ENCODE data around the gene PLA2G2F.
"Not testable (repeated sequence)": the region's sequence is repeated elsewhere in the genome, so short reads cannot be mapped to it uniquely, and the experiment has no call there.

Gene PLA2G2F

GRCh38 chr1:20114021-20114648 lies 25.0 kb upstream of the PLA2G2F start:
- DNase-seq (ENCODE audit: low read depth) = no peak

- DNase-seq (ENCODE audit: low read depth) = no peak
Measured at GRCh38 chr1:20115479-20115878, 23.6 kb upstream of the PLA2G2F start.

- DNase-seq (ENCODE audit: low read depth) = no peak
Measured at GRCh38 chr1:20115916-20116315, 23.2 kb upstream of the PLA2G2F start.

GRCh38 chr1:20117236-20117635 lies 21.9 kb upstream of the PLA2G2F start:
- DNase-seq (ENCODE audit: low read depth) = no peak

GRCh38 chr1:20119347-20119746 lies 19.8 kb upstream of the PLA2G2F start, which contains the start of gene PLA2G2D:
TSS of gene PLA2G2D (minus strand) at chr1:20119536. CDS start at chr1:20119498, 38 bp downstream.
- DNase-seq (ENCODE audit: low read depth) = no peak

- no peak for DNase-seq (ENCODE audit: low read depth)
Measured at GRCh38 chr1:20120796-20121195, 18.3 kb upstream of the PLA2G2F start.

GRCh38 chr1:20123722-20124455 lies 15.2 kb upstream of the PLA2G2F start:
- DNase-seq (ENCODE audit: low read depth) = no peak

- no peak for DNase-seq (ENCODE audit: low read depth)
Measured at GRCh38 chr1:20124456-20125057, 14.6 kb upstream of the PLA2G2F start.

GRCh38 chr1:20125100-20125499 lies 14.0 kb upstream of the PLA2G2F start:
- DNase-seq (ENCODE audit: low read depth) = no peak

GRCh38 chr1:20126041-20126805 lies 12.9 kb upstream of the PLA2G2F start:
- DNase-seq (ENCODE audit: low read depth) = no peak

GRCh38 chr1:20126806-20127440 lies 12.2 kb upstream of the PLA2G2F start:
- no peak for DNase-seq (ENCODE audit: low read depth)

GRCh38 chr1:20130518-20130917 lies 8.6 kb upstream of the PLA2G2F start:
- not testable (repeated sequence) for DNase-seq (ENCODE audit: low read depth)

GRCh38 chr1:20134995-20135394 lies 4.1 kb upstream of the PLA2G2F start:
- no peak for DNase-seq (ENCODE audit: low read depth)

- no peak for DNase-seq (ENCODE audit: low read depth)
Measured at GRCh38 chr1:20136249-20136648, 2.9 kb upstream of the PLA2G2F start.

- DNase-seq (ENCODE audit: low read depth) = no peak
Measured at GRCh38 chr1:20137055-20137454, 2.1 kb upstream of the PLA2G2F start.

GRCh38 chr1:20137604-20138003 lies 1.5 kb upstream of the PLA2G2F start:
- no peak for DNase-seq (ENCODE audit: low read depth)

- DNase-seq (ENCODE audit: low read depth) = no peak
Measured at GRCh38 chr1:20138346-20138745, 777 bp upstream of the PLA2G2F start.

GRCh38 chr1:20139776-20140612 lies 871 bp downstream of the PLA2G2F start:
- no peak for DNase-seq (ENCODE audit: low read depth)

- DNase-seq (ENCODE audit: low read depth) = no peak
Measured at GRCh38 chr1:20141001-20141400, 1.9 kb downstream of the PLA2G2F start.

GRCh38 chr1:20141466-20141865 lies 2.3 kb downstream of the PLA2G2F start:
- DNase-seq (ENCODE audit: low read depth) = no peak
